IPS-15b (cell line): ENCODE data around the gene ATXN1.

ENCODE experiments used
- H3K27me3 ChIP-seq: one replicate; pipeline ENCODE4 v1.6.1; 2013; ENCODE audit warnings: low read length; ENCODE audit not compliant: control insufficient read depth, insufficient read depth
- H3K36me3 ChIP-seq: one replicate; pipeline ENCODE4 v1.6.1; 2013; ENCODE audit warnings: low read length; ENCODE audit not compliant: control insufficient read depth, insufficient read depth
- H3K4me1 ChIP-seq: one replicate; pipeline ENCODE4 v1.6.1; 2013; ENCODE audit warnings: mild to moderate bottlenecking, low read length; ENCODE audit not compliant: control insufficient read depth, insufficient read depth
- H3K4me3 ChIP-seq: one replicate; pipeline ENCODE4 v1.5.1; 2013; ENCODE audit warnings: low read depth, low read length
- H3K9ac ChIP-seq: one replicate; pipeline ENCODE4 v1.6.1; 2013; ENCODE audit warnings: low read depth, mild to moderate bottlenecking, low read length
- H3K9me3 ChIP-seq: one replicate; pipeline ENCODE4 v1.6.1; 2013; ENCODE audit warnings: mild to moderate bottlenecking, low read length; ENCODE audit not compliant: control insufficient read depth, insufficient read depth

Gene ATXN1

GRCh38 chr6:16344756-16345155 is 416.5 kb downstream of the ATXN1 start:
- H3K9ac ChIP-seq = no peak overlapping the region
- H3K4me3 ChIP-seq = no peak overlapping the region
- H3K27me3 ChIP-seq = no peaks in the 10 kb centered on the region
- H3K9me3 ChIP-seq = no peaks in the 10 kb centered on the region
- peaks cover 5% of the 10 kb centered on the region for H3K4me1 ChIP-seq
- H3K36me3 ChIP-seq = no peaks in the 10 kb centered on the region

DNA sequence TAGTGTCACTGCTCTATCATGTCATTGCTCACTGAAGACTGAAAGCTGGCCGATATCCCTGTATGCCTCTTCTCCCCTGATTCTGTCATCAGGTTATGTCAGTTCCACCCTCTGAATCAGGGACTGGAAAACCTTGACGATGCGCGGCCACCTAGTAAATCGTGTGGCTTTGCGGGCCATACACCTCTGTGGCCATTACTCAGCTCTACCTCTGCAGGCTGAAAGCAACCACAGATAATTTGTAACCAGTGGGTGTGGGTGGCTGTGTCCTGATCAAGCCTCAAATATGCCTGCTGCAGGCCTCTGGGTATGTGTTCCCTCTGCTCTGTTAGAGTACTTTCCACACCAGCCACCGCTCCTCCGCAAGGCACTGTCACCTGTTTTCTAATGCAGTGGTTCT is 417.7 kb downstream of the ATXN1 start:
- no peak overlapping the region for H3K9ac ChIP-seq
- H3K4me1 ChIP-seq = peaks cover 5% of the 10 kb centered on the region
- no peaks in the 10 kb centered on the region for H3K36me3 ChIP-seq
- no peak overlapping the region for H3K4me3 ChIP-seq
- H3K9me3 ChIP-seq = no peaks in the 10 kb centered on the region
- no peaks in the 10 kb centered on the region for H3K27me3 ChIP-seq

GRCh38 chr6:16339265-16339587 is 422.0 kb downstream of the ATXN1 start:
- H3K4me3 ChIP-seq = no peak overlapping the region
- no peaks in the 10 kb centered on the region for H3K9me3 ChIP-seq
- no peaks in the 10 kb centered on the region for H3K4me1 ChIP-seq
- H3K9ac ChIP-seq = no peak overlapping the region
- no peaks in the 10 kb centered on the region for H3K27me3 ChIP-seq
- no peaks in the 10 kb centered on the region for H3K36me3 ChIP-seq

DNA sequence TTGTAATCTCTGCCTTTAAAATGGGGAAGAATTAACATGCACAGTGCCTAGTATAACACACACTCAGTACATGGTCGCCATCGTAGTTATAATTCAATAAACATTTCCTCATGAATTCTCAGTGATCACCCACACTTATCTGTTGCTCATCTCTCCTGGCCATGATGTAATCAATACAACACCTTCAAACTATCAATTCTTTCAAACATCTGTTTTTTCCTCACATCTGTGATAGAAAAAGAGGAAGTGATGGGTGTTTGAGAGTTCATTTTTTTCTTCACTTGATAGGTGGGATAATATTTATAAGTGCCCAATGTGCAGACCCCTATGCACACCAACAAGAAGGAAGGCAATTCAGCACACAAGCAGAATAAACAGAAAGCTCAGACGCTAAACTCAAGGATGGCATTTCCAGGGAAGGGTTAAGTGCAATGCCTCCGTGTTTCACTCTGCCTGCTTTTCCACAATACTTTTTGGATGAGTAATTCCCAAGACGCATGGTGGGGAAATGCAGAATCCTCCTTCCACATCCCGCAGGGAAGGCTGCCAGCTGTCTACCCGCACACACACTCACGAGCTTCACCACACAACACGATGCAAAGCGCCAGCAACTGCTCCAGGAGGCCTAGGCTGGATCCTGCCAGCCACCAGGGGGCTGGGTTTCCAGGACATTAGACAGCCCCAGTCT is 422.5 kb downstream of the ATXN1 start:
- H3K36me3 ChIP-seq = no peaks in the 10 kb centered on the region
- H3K4me3 ChIP-seq = no peak overlapping the region
- no peaks in the 10 kb centered on the region for H3K4me1 ChIP-seq
- no peak overlapping the region for H3K9ac ChIP-seq
- no peaks in the 10 kb centered on the region for H3K27me3 ChIP-seq
- no peaks in the 10 kb centered on the region for H3K9me3 ChIP-seq

GRCh38 chr6:16337295-16337975 is 423.8 kb downstream of the ATXN1 start:
- H3K27me3 ChIP-seq = no peaks in the 10 kb centered on the region
- no peaks in the 10 kb centered on the region for H3K9me3 ChIP-seq
- H3K4me1 ChIP-seq = no peaks in the 10 kb centered on the region
- H3K4me3 ChIP-seq = no peak overlapping the region
- no peaks in the 10 kb centered on the region for H3K36me3 ChIP-seq
- no peak overlapping the region for H3K9ac ChIP-seq

DNA sequence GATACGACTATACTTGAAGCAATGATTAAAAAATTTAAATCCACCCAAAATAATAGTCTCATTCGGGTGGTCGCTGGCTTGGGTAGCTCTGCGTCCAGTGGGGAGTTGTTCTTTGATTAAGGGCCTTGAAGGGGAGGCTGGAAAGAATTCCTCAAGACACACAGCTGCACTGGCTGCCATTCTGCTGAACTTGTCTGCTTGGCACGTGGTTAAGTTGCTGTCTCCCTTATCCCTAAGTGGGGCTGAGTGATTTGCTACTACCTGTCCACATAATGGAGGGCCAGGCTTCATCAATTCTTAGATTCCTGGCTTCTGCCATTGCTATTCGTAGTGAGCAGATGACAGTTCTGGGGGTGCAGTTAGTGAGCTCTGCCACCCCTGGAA is 424.4 kb downstream of the ATXN1 start:
- no peak overlapping the region for H3K9ac ChIP-seq
- no peaks in the 10 kb centered on the region for H3K36me3 ChIP-seq
- H3K9me3 ChIP-seq = no peaks in the 10 kb centered on the region
- H3K4me3 ChIP-seq = no peak overlapping the region
- H3K27me3 ChIP-seq = no peaks in the 10 kb centered on the region
- peaks cover under 1% of the 10 kb centered on the region for H3K4me1 ChIP-seq

- no peak overlapping the region for H3K4me3 ChIP-seq
- no peaks in the 10 kb centered on the region for H3K9me3 ChIP-seq
- H3K36me3 ChIP-seq = no peaks in the 10 kb centered on the region
- H3K27me3 ChIP-seq = no peaks in the 10 kb centered on the region
- H3K9ac ChIP-seq = no peak overlapping the region
- H3K4me1 ChIP-seq = peaks cover 5% of the 10 kb centered on the region
Measured at GRCh38 chr6:16336056-16336818, 425.0 kb downstream of the ATXN1 start.

GRCh38 chr6:16335176-16335575 is 426.1 kb downstream of the ATXN1 start:
- H3K4me3 ChIP-seq = no peak overlapping the region
- no peaks in the 10 kb centered on the region for H3K27me3 ChIP-seq
- no peaks in the 10 kb centered on the region for H3K9me3 ChIP-seq
- no peak overlapping the region for H3K9ac ChIP-seq
- no peaks in the 10 kb centered on the region for H3K36me3 ChIP-seq
- peaks cover 5% of the 10 kb centered on the region for H3K4me1 ChIP-seq

GRCh38 chr6:16334671-16335070 is 426.6 kb downstream of the ATXN1 start:
- no peaks in the 10 kb centered on the region for H3K9me3 ChIP-seq
- H3K4me3 ChIP-seq = no peak overlapping the region
- no peaks in the 10 kb centered on the region for H3K27me3 ChIP-seq
- H3K36me3 ChIP-seq = no peaks in the 10 kb centered on the region
- H3K4me1 ChIP-seq = peaks cover 5% of the 10 kb centered on the region
- no peak overlapping the region for H3K9ac ChIP-seq

DNA sequence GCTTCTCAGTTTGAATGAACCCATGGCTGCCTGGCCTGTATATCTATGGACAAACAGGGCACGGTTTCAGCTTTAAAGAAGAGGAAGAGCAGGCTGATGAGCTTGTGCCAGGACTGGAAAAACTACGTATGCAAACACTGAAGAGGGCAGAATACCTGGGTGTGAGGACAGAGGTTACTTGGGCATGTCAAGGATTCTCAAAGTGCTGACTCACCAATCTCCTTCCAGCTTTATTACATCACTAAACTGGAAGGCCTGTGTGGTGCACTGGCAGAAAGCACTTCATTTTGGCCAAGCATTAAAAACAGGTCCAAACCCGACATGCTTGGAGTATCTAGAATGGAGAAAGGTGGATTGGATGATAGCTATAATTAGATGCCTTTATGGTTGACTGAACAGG is 427.7 kb downstream of the ATXN1 start:
- H3K9ac ChIP-seq = no peak overlapping the region
- no peaks in the 10 kb centered on the region for H3K27me3 ChIP-seq
- no peaks in the 10 kb centered on the region for H3K36me3 ChIP-seq

GRCh38 chr6:16332175-16332542 is 429.1 kb downstream of the ATXN1 start:
- peaks cover 5% of the 10 kb centered on the region for H3K4me1 ChIP-seq
- H3K9me3 ChIP-seq = no peaks in the 10 kb centered on the region
- no peaks in the 10 kb centered on the region for H3K36me3 ChIP-seq
- no peak overlapping the region for H3K9ac ChIP-seq
- H3K27me3 ChIP-seq = no peaks in the 10 kb centered on the region
- no peak overlapping the region for H3K4me3 ChIP-seq

More for the DNA sequence above, 427.7 kb downstream of the ATXN1 start:
- no peak overlapping the region for H3K4me3 ChIP-seq
- peaks cover 5% of the 10 kb centered on the region for H3K4me1 ChIP-seq
- no peaks in the 10 kb centered on the region for H3K9me3 ChIP-seq
